Sigmoid colon (tissue), 4 donors: Measurements from ENCODE around the gene PROC.

Experiments used
- CTCF ChIP-seq, 4 experiments: fragments of 450-650 bp in 3 of 4; fragments of 200-600 bp in 1 of 4; IDR thresholded peaks; one replicate each; pipeline ENCODE4 v1.5.1; 2016 to 2019; ENCODE audit warnings: antibody characterized with exemption in 4 of 4, mild to moderate bottlenecking in 3 of 4, moderate library complexity in 2 of 4
- EP300 ChIP-seq, 4 donors: sonication (generic); formaldehyde crosslinking; IDR thresholded peaks; one replicate each; pipeline ENCODE4 v1.6.1; 2017; ENCODE audit warnings: antibody characterized with exemption in 4 of 4
- POLR2A ChIP-seq, 2 donors: fragments of 450-650 bp; IDR thresholded peaks; one replicate each; pipeline ENCODE4 v1.6.1; 2016; ENCODE audit warnings: antibody characterized with exemption in 2 of 2, mild to moderate bottlenecking in 2 of 2, moderate library complexity in 2 of 2
- POLR2AphosphoS5 ChIP-seq, 4 donors: sonication (generic); formaldehyde crosslinking; IDR thresholded peaks; one replicate each; pipeline ENCODE4 v1.6.1; 2017; ENCODE audit warnings: antibody characterized with exemption in 4 of 4

GRCh38 chr2:127379712-127380355, 38.4 kb upstream of the PROC start:
- TF ChIP-seq CTCF (IDR thresholded peaks at IDR 0.05), result no peak
- TF ChIP-seq POLR2AphosphoS5 (IDR thresholded peaks at IDR 0.05), result no peak
- TF ChIP-seq POLR2A (IDR thresholded peaks at IDR 0.05), result no peak
- no peak for TF ChIP-seq EP300 (IDR thresholded peaks at IDR 0.05)
